Measurements from ENCODE around the gene RCCD1. TPM values are rescaled to one million over a fixed set of nuclear protein-coding genes. Genes with fewer than 3 reads are reported as not detected.

The RCCD1 gene
- total RNA-seq, 1 experiment from 2014 or later = 38.5 TPM

DNA sequence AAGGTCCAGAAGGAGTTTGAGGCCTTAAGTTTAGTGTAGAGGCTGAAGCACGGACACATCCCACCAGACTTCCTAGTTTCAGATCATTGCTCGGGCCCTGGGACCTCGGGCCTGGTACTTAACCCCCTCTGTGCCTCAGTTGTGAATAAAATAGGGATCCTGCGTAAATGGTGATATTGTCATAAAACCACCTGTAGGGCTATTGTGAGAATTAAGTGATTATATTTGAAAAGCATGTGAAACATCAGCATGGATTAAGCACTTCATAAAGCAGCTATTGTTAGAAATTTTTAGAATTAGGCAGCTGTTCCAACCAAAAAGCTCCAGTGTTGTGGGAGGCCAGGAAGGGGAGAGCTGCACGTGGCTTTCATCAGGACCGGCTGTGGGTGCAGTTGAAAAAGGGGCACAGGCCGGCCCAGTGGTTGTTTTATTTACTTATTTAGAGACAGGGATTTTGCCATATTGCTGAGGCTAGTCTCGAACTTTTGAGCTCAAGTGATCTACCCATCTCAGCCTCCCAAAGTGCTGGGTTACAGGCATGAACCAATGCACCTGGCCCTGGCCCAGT lies 4.4 kb downstream of the RCCD1 start:
- no peak for TF ChIP-seq ZFX (IDR thresholded peaks at IDR 0.05)
- TF ChIP-seq ZNF274 (IDR thresholded peaks at IDR 0.05; ENCODE audit: low read depth, low read length) = no peak
- TF ChIP-seq YY1 (IDR thresholded peaks at IDR 0.05; ENCODE audit: extremely low read depth, insufficient replicate concordance, low read depth, low read length) = no peak
- TF ChIP-seq, protein P1, sequence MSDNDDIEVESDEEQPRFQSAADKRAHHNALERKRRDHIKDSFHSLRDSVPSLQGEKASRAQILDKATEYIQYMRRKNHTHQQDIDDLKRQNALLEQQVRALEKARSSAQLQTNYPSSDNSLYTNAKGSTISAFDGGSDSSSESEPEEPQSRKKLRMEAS (IDR thresholded peaks at IDR 0.05) = no peak
- no peak for TF ChIP-seq RAD21 (IDR thresholded peaks at IDR 0.05; ENCODE audit: low read depth)
- no peak for TF ChIP-seq TCF7L2 (IDR thresholded peaks at IDR 0.05; ENCODE audit: borderline replicate concordance, extremely low read depth, insufficient read depth, insufficient read length)
- TF ChIP-seq SIN3A (IDR thresholded peaks at IDR 0.05; ENCODE audit: low read depth) = no peak
- TF ChIP-seq, protein P2, sequence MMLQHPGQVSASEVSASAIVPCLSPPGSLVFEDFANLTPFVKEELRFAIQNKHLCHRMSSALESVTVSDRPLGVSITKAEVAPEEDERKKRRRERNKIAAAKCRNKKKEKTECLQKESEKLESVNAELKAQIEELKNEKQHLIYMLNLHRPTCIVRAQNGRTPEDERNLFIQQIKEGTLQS (IDR thresholded peaks at IDR 0.05) = no peak
- TF ChIP-seq EZH2phosphoT487 (IDR thresholded peaks at IDR 0.05; ENCODE audit: borderline replicate concordance) = no peak
- TF ChIP-seq, protein P3, sequence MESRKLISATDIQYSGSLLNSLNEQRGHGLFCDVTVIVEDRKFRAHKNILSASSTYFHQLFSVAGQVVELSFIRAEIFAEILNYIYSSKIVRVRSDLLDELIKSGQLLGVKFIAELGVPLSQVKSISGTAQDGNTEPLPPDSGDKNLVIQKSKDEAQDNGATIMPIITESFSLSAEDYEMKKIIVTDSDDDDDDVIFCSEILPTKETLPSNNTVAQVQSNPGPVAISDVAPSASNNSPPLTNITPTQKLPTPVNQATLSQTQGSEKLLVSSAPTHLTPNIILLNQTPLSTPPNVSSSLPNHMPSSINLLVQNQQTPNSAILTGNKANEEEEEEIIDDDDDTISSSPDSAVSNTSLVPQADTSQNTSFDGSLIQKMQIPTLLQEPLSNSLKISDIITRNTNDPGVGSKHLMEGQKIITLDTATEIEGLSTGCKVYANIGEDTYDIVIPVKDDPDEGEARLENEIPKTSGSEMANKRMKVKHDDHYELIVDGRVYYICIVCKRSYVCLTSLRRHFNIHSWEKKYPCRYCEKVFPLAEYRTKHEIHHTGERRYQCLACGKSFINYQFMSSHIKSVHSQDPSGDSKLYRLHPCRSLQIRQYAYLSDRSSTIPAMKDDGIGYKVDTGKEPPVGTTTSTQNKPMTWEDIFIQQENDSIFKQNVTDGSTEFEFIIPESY (IDR thresholded peaks at IDR 0.05; ENCODE audit: extremely low read depth, insufficient replicate concordance, low read length) = no peak
- no peak for TF ChIP-seq POLR2A (IDR thresholded peaks at IDR 0.05; ENCODE audit: borderline replicate concordance, extremely low read depth, insufficient read depth, insufficient read length)
- TF ChIP-seq CEBPB (IDR thresholded peaks at IDR 0.05; ENCODE audit: low read depth) = no peak
- no peak for TF ChIP-seq FOSL1 (IDR thresholded peaks at IDR 0.05; ENCODE audit: low read depth)
- TF ChIP-seq, protein P4, sequence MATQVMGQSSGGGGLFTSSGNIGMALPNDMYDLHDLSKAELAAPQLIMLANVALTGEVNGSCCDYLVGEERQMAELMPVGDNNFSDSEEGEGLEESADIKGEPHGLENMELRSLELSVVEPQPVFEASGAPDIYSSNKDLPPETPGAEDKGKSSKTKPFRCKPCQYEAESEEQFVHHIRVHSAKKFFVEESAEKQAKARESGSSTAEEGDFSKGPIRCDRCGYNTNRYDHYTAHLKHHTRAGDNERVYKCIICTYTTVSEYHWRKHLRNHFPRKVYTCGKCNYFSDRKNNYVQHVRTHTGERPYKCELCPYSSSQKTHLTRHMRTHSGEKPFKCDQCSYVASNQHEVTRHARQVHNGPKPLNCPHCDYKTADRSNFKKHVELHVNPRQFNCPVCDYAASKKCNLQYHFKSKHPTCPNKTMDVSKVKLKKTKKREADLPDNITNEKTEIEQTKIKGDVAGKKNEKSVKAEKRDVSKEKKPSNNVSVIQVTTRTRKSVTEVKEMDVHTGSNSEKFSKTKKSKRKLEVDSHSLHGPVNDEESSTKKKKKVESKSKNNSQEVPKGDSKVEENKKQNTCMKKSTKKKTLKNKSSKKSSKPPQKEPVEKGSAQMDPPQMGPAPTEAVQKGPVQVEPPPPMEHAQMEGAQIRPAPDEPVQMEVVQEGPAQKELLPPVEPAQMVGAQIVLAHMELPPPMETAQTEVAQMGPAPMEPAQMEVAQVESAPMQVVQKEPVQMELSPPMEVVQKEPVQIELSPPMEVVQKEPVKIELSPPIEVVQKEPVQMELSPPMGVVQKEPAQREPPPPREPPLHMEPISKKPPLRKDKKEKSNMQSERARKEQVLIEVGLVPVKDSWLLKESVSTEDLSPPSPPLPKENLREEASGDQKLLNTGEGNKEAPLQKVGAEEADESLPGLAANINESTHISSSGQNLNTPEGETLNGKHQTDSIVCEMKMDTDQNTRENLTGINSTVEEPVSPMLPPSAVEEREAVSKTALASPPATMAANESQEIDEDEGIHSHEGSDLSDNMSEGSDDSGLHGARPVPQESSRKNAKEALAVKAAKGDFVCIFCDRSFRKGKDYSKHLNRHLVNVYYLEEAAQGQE (IDR thresholded peaks at IDR 0.05; ENCODE audit: low read depth) = no peak
- RAD21 ChIA-PET (ENCODE audit: low non-redundant PET in 1 of 2, low total read pairs in 2 of 2, uncharacterized antibody in 2 of 2, unreplicated experiment in 2 of 2) = no interaction called here
- POLR2A ChIA-PET = interaction anchor here (0.7 to 1.1 kb wide), 2 partner anchors 13 to 301 kb away, joined by 3 read pairs; no protein-coding TSS in a partner anchor

More for the DNA sequence above, 4.4 kb downstream of the RCCD1 start:
- no TSS peak for BruUV-seq (replicated peaks)
- CTCF ChIA-PET = interaction anchor here (2.6 kb wide), 1 partner anchor 24 kb away, joined by 8 read pairs; the partner anchor contains the start of gene UNC45A
- no peak overlapping the region for H3K4me3 ChIP-seq (replicated peaks in 1 of 2; ENCODE audit: low read depth in 1 of 2, low read length in 2 of 2)
- no peaks in the 10 kb centered on the region for H3K27me3 ChIP-seq (ENCODE audit: insufficient read depth, low read length)
- H2AFZ ChIP-seq (ENCODE audit: low read depth, low read length, poor library complexity, severe bottlenecking) = no peak overlapping the region
- no peaks in the 10 kb centered on the region for H3K9me3 ChIP-seq (ENCODE audit: control insufficient read depth in 1 of 2, insufficient read depth in 1 of 2, low read depth in 1 of 2, low read length in 2 of 2)
- peaks cover 40% of the 10 kb centered on the region for H3K79me2 ChIP-seq (ENCODE audit: insufficient read depth, low read length)
- ATAC-seq = no peak
- no peaks in the 10 kb centered on the region for H4K20me1 ChIP-seq (ENCODE audit: insufficient read depth)
- H3K27ac ChIP-seq (ENCODE audit: low read depth, low read length) = no peak overlapping the region
- no peaks in the 10 kb centered on the region for H3K9me2 ChIP-seq (ENCODE audit: insufficient read depth)
- peaks cover 19 to 23% of the 10 kb centered on the region in 2 experiments; a peak in 3 of 4 replicates for H3K36me3 ChIP-seq (ENCODE audit: control insufficient read depth in 1 of 2, insufficient read depth in 2 of 2, low read length in 2 of 2)
- DNase-seq (ENCODE audit: low read depth, low spot score) = no peak
- no peak overlapping the region for H3K4me2 ChIP-seq (ENCODE audit: low read length)
- H3K9ac ChIP-seq (ENCODE audit: low read length) = no peak overlapping the region
- intact Hi-C loops (cut with micrococcal nuclease) = no loop called here
- H3K4me1 ChIP-seq (ENCODE audit: control insufficient read depth in 1 of 2, insufficient read depth in 2 of 2, low read length in 2 of 2) = peaks cover 11 to 19% of the 10 kb centered on the region in 2 experiments
